ENCODE measurements around the gene MAT2A. TPM values are rescaled to one million over a fixed set of nuclear protein-coding genes. Genes with fewer than 3 reads are reported as not detected.

The MAT2A gene
- total and polyA plus RNA-seq, 9 of the 15 experiments (the other 6 are each of a cell fraction or from before 2014, with no cell fraction given), result 130 to 1,027 (median 240) TPM

- TF ChIP-seq, protein P1, sequence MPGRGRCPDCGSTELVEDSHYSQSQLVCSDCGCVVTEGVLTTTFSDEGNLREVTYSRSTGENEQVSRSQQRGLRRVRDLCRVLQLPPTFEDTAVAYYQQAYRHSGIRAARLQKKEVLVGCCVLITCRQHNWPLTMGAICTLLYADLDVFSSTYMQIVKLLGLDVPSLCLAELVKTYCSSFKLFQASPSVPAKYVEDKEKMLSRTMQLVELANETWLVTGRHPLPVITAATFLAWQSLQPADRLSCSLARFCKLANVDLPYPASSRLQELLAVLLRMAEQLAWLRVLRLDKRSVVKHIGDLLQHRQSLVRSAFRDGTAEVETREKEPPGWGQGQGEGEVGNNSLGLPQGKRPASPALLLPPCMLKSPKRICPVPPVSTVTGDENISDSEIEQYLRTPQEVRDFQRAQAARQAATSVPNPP (IDR thresholded peaks at IDR 0.05; ENCODE audit: borderline replicate concordance, insufficient read depth, insufficient read length), result no peak
- peak; percentile 99 for TF ChIP-seq U2AF1 (optimal IDR thresholded peaks at IDR 0.05; ENCODE audit: low read depth, low read length)
- 0 out of 2 replicates have a peak, but pooled peaks have one; percentile 69 for TF ChIP-seq ZNF282 (CRISPR knock-in tag; IDR thresholded peaks at IDR 0.05)
- TF ChIP-seq ZNF140 (CRISPR knock-in tag; IDR thresholded peaks at IDR 0.05), result no peak
- TF ChIP-seq RFX1 (IDR thresholded peaks at IDR 0.05), result no peak
- TF ChIP-seq SMARCC2 (IDR thresholded peaks at IDR 0.05; ENCODE audit: low read depth), result peak; percentile 42; the same call in 1 of the 2 replicates
- TF ChIP-seq MGA (IDR thresholded peaks at IDR 0.05), result peak; percentile 62
- peak in 1 of 2 experiments; percentile 20; a peak in 1 of 4 replicates for TF ChIP-seq ZNF639 (CRISPR knock-in tag; conservative IDR thresholded peaks at IDR 0.05 in 1 of 2, IDR thresholded peaks at IDR 0.05 in 1 of 2)
- no peak for TF ChIP-seq MECOM (CRISPR knock-in tag; IDR thresholded peaks at IDR 0.05)
- TF ChIP-seq PCBP2 (IDR thresholded peaks at IDR 0.05; ENCODE audit: low read depth, low read length, poor library complexity, severe bottlenecking), result no peak
These were observed at the start of gene MAT2A (continued) for GRCh38 chr2:85538507-85539360.

All from K562 (cell line).